Inflammatory macrophage (primary cell): Measurements from ENCODE around the gene MRPS18A.
"Not testable (repeated sequence)": the region's sequence is repeated elsewhere in the genome, so short reads cannot be mapped to it uniquely, and the experiment has no call there.

Source experiments
- DNase-seq, 2 donors: peaks; one replicate each; pipeline ENCODE4 v3.0.0-alpha.2; 2020 to 2022

The MRPS18A gene

DNA sequence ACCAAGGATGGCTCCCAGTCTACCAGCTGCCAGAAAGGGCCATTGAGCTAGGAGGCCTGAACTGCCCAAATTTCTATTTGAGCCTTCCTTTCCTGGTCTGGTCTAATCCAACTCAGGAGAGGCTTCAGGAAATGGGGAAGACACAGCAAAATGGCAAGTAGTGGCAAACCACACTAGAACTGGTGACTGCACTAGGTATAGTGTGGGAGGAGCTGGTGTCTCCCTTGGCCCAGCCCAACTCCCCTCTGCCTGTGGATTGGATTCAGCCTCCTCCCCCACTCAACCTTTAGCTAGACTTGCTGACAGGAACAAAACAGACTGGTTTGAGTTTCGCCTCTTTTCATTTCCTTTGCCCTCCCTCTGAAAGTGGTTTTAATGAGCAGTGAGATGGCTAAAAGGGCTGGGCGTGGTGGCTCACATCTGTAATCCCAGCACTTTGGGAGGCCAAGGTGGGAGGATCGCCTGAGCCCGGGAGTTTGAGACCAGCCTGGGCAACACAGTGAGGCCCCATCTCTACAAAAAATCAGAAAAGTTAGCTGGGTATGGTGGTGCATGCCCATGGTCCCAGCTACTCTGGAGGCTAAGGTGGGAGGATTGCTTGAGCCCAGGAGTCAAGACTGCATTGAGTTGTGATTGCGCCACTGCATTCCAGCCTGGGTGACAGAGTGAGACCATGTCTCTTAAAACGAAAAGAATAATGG, 17.5 kb downstream of the MRPS18A start:
- DNase-seq = peak; percentile 19 to 40

DNA sequence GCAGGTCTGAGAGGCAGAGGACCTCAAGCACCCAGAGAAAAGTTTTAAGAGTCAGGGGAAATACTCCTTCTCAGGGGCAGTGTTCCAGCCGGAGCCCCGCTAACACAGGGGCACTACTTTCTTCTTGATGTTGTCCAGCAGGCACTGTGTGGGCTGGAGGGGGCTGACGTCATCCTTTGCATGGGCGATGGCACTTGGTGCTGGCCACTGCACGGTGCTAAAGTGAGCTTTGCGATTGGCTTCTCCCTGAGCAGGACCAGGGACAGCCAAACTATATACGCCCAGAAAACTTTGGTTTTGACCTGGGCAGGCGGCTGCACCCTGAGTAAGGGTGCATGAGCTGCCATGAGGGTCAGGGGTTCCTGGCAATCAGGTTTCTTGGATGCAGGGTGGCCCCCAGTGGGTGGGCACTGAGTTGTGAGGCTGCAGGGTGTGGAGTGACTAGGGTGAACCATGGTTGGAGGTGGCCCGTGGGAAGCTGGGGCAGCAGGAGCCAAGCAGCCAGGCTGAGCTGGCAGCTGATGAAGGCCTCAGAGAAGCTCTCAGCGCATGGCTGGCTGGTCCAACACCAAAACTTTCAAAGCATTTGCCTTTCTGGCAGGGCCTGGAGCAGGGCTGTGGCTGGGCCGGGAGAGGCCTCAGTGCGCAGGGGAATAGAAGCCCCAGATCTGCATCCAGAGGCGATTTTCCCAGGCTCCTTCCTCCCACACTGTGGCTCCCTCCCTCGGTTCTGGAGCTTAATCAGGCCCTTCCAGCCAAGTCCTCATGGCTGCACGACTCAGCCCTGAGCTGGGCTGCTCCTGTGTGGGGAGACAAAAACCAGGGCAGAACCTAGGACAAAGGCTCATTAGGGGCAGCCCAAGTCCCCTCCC, 18.3 kb downstream of the MRPS18A start:
- DNase-seq = peak; percentile 10 to 39

DNA sequence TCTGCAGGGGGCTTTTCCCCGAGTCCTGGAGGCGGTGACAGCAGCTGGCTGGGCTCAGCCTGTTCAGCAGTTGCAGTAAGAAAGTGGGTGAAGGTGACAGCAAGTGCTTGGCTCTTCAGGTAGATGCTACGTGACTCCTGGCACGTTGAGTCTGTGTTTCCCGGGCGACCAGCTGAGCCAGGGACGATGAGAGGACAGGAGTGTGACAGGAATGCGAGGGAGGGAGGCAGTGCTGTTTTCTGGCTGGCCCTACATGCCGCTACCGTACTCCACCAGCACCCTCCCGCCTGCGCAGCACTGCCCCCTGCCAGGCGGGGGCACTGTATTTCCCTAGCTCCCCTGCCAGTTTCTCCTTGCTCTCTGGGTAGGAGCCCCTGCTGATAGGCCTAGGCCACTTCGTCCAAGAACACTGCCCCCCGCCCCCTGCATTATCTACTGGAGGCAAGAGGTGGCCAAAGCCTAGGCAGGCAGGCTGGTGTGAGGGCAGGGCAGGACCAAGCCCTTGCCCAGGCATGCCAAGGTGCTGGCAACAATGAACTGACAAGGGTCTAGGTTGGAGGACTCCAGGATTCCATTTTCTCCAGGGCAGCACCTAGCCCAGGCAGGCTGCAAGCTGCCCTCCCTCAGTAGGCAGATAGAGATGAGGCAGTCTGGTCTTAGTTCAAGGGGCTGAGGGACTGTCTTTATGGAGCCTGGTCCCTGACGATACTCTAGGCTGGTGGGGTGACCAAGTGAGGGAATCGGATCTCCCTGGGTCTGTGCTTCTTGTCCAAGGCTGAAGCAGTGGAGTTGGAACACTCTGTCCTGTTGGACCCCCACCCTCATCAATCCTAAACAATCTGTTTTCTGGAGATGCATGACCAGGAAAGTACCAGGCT, 19.2 kb downstream of the MRPS18A start:
- peak; percentile 45 to 48 for DNase-seq

DNA sequence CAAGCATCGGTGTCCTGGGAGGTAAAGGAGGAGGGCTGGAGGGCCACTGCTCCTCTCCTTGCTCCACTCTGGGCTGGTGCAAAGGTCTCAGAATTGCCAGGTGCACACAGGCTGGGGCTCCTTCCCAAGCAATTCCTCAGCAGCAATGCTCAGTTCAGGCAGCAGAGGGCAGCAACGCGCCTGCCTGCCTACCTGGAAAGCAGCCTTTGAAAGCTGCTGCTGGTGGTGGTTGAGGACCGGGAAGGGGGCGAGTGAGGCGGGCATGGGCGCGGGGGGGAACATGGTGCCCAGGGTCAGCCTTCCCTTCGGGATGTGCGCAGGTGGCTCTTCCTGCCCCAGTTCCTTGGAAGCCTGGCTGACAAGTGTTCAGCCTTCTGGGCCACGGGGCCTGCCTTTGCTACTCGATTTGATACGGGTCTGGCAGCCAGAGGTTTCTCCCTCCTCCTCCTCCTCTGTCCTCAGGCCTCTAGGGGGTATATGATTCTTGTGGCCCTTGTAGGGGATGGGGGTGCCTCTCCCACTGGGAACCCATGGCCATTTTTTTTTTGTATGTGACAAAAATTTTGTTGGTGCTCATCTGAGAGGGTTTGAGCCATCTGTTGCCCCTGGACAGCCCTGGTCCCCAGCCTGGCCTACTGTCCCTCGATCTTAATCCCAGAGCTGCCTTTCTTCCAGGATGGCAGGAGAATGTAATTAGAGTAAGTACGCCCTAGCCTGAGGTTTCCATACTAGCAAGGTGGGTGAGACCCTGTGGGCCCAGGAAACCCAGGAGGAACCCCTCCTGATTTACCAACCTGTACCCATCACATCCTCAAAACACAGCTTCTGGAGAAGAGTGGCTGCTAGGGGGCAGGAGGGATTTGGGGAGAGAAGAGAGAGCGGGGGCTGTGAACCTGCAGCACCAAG, 20.1 kb downstream of the MRPS18A start:
- peak; percentile 75 to 77 for DNase-seq

DNA sequence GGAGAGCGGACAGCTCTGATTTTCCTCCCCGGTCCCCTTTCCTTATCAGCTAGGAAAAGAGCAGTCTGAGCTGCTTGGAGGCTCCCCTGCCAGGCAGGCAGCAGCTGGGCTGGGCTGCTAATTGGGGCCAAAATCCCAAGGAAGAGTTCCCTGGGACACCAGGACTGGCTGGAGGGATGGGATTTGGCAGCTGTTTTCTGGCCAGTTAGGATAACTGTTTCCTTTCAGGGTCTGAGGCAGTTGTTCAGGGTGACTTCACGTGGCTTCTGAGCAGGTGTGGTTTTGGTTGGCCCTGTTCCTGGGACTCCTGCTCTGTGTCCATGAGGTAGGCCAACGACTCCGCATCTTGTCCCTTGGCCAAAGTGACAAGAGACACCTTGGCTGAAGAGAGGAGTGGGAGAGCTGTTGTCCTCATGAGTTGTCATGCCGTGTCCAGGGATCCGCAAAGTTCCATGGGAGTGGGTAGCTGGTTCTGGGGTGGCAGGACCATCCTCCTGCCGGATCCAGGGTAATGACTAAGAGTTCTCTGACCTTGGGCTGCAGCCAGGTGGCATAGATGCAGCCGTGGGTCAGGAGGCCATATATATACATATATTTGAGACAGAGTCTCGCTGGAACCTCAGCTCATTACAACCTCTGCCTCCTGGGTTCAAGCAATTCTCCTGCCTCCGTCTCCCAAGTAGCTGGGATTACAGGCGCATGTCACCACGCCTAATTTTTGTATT, 21.2 kb downstream of the MRPS18A start:
- DNase-seq = no peak

DNA sequence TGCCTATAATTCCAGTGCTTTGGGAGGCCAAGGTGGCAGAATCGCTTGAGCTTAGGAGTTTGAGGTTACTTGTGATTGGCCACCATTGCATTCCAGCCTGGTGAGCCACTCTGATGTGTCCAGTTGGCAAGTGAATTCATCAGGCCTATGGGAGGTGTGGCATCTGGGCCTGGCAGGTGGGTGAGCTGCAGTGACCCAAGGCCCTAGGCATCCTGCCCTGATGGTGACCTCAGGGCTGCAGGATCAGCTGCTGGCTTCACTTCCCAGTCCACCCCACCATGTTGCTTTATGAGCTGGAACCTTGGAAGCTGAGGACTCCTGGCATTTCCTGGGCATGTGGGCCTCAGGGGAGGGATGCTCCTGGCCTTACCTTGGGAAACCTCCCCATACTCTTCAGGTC, 22.2 kb downstream of the MRPS18A start:
- no peak for DNase-seq

DNA sequence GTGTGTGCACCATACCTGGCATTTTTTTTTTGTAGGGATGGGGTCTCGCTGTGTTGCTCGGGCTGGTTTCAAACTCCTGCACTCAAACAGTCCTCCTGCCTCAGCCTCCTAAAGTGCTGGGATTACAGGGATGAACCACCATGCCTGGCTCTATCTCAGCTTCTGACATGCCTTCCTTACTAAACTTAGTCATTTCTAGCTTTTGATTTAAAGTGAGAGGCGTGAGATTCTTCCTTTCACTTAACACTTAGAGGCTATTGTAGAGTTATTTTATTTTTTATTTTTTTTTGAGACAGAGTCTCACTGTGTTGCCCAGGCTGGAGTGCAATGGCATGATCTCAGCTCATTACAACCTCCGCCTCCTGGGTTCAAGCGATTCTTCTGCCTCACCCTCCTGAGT, 24.6 kb downstream of the MRPS18A start:
- DNase-seq = not testable (repeated sequence)

DNA sequence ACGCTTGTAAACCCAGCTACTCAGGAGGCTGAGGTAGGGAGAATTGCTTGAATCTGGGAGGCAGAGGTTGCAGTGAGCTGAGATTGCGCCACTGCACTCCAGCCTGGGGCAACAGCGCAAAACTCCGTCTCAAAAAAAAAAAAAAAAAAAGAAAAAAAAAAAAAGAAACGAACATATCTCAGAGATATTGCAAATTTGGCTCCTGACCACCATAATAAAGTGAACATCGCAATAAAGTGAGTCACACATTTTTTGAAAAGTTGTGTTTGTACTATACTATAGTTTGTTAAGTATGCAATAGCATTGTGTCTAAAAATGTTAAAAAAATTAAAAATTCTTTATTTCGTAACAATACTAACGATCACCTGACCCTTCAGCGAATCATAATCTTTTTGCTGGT, 29.4 kb downstream of the MRPS18A start:
- DNase-seq = no peak

DNA sequence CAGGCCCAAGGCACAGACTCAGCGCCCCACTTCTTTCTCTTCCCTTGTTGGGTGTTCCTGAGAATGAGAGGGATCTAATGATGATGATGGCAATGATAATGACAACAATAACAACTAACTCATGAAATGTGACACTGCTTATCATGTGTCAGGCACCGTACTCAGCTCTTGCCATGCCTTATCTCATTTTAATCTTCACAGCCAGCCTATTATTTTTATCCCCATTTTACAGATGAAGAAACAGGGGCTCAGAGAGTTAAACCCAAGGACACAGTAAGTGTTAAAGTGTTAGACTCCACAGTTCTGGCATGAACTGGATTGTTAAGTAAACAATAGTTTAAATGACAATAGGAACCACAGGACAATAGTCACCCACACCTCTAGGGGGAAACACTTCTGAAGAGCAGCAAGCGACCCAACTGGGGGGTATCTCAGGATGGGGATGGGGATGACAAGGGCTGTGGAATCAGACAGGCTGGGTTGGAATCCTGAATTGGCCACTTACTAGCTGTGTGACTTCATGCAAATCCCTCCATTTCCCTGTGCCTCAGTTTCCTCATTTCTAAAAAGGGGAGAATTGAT, 30.3 kb downstream of the MRPS18A start:
- DNase-seq = no peak

DNA sequence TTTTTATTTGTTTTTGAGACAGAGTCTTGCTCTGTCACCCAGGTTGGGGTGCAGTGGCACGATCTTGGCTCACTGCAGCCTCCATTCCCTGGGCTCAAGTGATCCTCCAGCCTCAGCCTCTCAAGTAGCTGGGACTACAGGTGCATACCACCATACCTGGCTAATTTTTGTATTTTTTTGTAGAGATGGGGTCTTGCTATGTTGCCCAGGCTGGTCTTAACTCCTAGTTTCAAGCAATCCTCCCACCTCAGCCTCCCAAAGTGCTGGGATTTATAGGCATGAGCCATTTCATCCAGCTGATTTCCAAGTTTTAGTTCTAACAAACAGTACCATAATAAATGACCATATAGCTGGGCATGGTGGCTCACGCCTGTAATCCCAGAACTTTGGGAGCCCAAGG, 34.8 kb downstream of the MRPS18A start:
- DNase-seq = not testable (repeated sequence)

DNA sequence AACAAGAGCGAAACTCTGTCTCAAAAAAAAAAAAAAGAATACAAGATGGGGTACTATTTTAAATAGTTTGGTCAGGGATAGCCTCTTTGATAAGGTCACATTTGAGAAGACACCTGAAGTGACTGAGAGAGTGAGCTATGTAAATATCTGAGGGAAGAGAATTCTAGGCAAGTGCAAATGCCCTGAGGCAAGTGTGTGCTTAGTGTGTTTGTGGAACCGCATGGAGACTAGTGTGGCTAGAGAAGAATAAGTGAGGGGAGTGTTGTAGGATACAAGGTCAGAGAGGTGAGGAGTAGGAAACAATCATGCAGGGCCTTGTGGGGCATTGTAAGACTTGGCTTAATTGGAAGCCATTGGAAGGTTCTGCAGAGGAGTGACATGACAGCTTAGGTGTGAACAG, 39.3 kb downstream of the MRPS18A start:
- DNase-seq = no peak

DNA sequence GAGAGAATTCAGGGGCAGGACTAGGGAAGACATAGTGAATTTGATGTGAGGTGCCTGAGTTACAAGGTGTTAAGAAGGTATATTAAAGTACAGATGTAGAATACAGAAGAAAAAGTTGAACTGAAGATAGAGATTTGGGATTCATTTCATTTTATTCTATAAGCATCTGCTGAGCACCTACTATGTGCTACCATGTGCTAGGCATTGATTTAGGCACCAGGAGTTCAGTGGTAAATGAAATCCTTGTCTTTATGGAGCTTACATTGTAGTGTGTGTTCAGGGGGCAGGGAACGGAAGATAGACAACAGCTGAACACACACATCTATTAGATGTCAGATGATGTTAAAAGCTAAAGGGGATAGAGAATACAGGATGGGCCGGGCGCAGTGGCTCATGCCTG, 40.0 kb downstream of the MRPS18A start:
- no peak for DNase-seq

DNA sequence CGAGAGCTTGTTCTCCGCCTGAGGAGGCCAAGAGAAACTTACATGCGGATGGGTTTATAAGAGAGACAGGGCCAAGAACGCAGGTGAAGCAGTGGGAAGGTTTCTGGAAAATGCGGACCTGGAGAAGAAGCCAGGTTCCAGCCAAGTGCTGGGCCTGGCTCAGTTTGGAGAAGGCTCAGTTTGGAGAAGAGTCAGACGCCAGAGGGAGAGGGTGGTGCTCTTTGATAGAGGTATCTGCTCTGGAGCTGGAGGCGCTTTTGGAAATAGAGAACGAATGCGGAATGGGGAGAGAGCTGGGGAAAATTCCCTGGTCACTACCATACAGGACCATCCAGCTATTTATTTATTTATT, 42.0 kb downstream of the MRPS18A start:
- DNase-seq = no peak

DNA sequence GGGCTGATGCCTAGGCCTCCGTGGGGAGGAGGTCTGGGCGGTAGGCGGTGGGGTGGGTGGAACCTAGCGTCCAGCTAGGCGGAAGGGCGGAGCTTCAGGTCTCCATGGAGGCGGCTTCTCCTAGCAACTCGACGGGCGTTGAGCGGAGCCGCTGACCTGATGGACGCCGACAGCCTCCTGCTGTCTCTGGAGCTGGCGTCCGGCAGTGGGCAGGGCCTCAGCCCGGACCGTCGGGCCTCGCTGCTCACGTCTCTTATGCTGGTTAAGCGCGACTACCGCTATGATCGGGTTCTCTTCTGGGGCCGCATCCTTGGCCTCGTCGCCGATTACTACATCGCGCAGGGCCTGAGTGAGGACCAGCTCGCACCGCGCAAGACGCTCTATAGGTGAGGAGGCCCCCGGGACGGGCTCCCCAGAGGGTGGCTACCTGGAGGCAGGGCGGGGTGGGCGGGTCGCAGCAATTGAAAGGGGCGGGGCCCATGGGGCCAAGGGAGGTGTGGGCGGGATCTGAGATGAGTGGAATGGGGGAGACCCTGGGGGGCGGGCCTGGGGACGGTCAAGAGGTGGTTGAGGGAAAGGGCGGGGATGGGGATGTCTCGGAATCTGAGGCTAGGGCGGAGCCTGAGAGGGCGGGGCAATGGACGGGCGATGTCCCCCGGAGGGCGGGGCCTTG, 42.5 kb downstream of the MRPS18A start, which contains the start of gene RSPH9:
Gene RSPH9 (plus strand): TSS at position 97 of the 673 bp plus-strand sequence. CDS start 63 bp downstream, at position 160.
- DNase-seq = peak; percentile 29 to 43

DNA sequence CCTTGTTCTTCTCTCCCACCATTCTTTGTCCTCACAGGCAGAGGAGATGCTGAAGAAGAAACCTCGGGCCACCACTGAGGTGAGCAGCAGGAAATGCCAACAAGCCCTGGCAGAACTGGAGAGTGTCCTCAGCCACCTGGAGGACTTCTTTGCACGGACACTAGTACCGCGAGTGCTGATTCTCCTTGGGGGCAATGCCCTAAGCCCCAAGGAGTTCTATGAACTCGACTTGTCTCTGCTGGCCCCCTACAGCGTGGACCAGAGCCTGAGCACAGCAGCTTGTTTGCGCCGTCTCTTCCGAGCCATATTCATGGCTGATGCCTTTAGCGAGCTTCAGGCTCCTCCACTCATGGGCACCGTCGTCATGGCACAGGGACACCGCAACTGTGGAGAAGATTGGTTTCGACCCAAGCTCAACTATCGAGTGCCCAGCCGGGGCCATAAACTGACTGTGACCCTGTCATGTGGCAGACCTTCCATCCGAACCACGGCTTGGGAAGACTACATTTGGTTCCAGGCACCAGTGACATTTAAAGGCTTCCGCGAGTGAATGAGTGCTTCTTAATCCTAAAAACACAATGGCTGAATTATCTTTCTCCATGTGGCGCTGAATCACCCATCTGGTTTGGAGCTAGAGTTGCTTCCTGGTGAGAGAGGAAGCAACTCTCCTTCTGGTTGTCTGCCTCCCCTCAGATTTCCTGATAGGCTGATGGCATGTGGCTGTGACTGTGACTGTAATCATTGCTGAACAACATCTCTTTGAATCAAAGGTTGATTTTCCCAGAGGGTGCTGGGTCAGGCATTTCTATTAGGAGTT, 47.4 kb downstream of the MRPS18A start:
- DNase-seq = peak in 1 of 2 donors; percentile 36

DNA sequence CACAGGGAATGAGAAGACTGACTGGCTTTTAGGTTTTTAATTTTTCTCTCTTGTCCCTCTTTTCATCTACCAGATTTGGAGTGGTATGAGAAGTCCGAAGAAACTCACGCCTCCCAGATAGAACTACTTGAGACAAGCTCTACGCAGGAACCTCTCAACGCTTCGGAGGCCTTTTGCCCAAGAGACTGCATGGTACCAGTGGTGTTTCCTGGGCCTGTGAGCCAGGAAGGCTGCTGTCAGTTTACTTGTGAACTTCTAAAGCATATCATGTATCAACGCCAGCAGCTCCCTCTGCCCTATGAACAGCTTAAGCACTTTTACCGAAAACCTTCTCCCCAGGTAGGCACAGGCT, 51.3 kb downstream of the MRPS18A start:
- DNase-seq = peak in 1 of 2 donors; percentile 5

DNA sequence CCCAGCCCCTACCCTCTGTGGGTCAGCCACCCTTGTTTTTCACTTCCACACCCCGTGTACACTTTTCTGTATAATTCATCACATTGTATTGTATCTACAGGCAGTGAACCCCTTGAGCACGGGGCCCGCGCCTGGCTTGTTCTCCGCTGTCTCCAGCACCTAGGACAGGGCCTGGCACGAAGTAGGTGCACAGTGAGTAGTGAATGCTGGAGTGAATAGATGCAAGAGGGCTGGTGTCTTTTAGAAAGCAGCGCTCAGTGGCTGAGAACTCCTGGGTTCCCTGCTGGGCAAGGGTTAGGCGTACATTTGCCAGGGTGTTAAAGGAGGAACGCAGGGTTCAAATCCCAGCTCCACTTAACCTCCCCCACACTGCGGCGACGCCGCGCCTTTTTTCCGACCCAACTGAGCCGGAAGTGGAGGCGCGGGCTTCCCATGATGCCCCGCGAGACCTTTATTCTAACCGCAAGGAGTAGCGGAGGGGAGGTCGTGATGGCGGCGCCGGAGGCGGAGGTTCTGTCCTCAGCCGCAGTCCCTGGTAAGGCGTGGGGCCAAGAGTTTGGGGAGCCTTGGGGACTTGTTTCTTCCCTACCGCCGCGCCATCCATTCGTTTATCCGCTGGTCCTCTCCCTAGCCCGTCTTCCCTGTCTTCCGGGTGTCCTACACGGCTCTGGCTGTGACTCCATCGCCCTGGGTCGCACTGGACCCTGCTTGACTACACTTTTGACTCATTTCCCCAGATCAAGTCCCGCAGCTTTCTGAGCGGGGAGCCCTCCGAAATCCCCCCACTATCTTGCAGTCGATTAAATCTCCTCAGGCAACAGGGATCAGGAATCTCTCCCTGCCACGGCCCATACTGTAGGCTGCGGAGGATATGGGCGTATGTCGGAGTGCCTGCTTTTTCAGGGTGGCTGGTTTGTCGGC, 51.9 kb downstream of the MRPS18A start, which contains the start of gene MAD2L1BP:
Gene MAD2L1BP (plus strand): TSS at position 454 of the 921 bp plus-strand sequence. CDS start 36 bp downstream, at position 490.
- peak; percentile 79 to 86 for DNase-seq

DNA sequence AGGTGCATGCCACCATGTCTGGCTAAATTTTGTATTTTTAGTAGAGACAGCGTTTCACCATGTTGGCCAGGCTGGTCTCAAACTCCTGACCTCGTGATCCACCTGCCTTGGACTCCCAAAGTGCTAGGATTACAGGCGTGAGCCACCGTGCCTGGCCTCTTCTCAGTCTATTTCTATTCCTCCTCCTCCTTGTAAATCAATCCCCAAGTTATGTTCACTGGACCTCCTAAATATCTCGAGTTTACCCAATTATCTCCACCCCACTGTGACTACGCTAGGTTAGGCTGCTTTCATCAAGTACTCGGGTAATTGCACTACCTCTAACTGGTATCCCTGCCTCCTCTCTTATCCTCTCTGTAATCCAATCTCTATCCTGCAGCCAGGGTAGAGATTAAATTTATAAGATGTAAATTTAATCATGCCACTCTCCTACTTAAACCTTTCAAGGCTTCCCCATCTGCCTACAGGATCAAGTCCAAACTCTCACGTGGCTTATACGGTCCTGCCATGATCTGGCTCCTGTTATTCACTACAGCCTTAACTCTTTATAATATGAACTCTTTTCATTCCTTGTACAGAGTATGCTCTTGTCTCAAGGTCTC, 52.8 kb downstream of the MRPS18A start:
- DNase-seq = no peak
